ENCODE measurements around the gene ZNF202.

- no peak for TF ChIP-seq CTCF (IDR thresholded peaks at IDR 0.05)
- TF ChIP-seq POLR2A (IDR thresholded peaks at IDR 0.05), result no peak
- no peak for TF ChIP-seq EP300 (IDR thresholded peaks at IDR 0.05)
Observed at GRCh38 chr11:123783536-123783935, 42.1 kb upstream of the ZNF202 start.

Data from gastroesophageal sphincter (tissue), 3 donors.